ENCODE measurements around the gene ASIP.
"Not testable (repeated sequence)": the region's sequence is repeated elsewhere in the genome, so short reads cannot be mapped to it uniquely, and the experiment has no call there.

Gene ASIP

DNA sequence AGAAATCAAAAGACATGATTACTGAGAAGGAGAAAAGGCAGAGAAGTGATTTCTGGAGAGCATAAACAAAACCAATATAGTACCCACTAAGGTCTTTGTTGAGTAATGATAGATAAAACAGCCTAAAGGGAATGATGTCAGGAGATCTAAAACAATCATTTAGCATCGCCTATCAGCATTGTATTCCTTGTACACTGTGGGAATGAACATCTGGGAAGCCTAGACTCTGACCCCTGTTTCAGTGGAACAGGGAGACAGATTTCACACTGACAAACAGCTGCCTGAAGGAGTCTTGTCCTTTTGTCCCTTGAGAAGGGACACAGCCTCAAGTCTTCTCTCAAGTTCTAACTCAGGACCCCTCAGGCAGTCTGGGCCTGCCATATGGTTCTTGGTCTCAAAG is 1.7 kb downstream of the ASIP start:
- DNase-seq (ENCODE audit: low spot score) = no peak

DNA sequence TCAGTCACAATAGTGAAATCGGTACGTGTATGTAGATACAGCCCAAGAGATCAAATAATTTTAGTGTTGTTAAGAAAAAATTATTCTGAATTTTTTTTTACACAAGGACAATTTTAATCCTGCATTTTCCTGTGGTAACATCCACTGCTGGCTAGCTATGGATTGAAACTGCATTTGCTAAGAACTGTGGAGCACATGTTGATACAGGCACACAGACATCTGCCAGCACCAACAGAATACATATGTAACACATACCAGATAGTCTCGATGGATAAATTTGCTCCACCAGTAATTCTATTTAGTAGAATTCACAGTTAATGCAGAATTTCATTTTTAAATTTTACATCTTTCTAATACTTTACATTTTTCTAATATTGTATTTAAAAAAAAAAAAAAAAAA is 2.2 kb downstream of the ASIP start:
- no peak for DNase-seq (ENCODE audit: low spot score)

DNA sequence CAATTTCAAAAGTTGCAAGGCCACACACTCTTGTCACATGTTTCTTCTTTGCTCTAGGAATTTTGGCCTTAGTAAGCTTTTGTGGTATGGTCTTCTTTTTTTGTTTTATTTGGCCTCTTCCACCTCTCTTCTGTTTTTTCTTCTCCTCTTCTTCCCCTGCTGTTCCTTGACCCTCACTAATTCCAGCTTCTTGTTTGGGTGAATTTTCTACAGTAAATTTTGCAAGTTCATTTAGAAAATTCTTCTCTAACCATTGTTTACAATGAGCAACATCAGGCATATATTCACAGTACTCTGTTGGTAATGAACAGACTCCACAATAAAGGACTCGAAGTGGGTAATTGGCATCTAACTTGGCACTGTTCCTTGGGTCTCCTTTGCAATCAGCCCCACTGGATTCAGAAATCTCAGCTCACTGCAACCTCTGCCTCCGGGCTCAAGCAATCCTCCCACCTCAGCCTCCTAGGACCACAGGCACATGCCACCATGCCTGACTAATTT is 5.0 kb downstream of the ASIP start:
- no peak for DNase-seq (ENCODE audit: low spot score)

GRCh38 chr20:34249291-34249690 is 8.1 kb downstream of the ASIP start:
- DNase-seq (ENCODE audit: low spot score) = no peak

- DNase-seq (ENCODE audit: low spot score) = no peak
Observed at GRCh38 chr20:34250005-34250404, 8.8 kb downstream of the ASIP start.

DNA sequence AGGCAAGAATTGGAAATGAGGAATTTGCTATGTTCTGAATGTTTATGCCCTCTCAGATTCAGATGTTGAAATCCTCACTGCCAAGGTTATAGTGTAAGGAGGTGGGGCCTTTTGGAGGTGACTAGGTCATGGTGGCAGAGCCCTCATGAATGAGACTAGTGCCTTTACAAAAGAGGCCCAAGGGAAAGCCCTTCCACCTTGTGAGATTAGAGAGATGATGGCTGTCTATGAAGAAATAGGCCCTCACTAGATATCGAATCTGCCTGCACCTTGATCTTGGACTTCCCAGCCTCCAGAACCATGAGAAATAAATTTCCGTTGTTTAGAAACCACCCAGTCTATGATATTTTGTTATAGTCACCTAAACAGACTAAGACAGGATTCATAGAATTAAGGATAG is 10.4 kb downstream of the ASIP start:
- no peak for DNase-seq (ENCODE audit: low spot score)

DNA sequence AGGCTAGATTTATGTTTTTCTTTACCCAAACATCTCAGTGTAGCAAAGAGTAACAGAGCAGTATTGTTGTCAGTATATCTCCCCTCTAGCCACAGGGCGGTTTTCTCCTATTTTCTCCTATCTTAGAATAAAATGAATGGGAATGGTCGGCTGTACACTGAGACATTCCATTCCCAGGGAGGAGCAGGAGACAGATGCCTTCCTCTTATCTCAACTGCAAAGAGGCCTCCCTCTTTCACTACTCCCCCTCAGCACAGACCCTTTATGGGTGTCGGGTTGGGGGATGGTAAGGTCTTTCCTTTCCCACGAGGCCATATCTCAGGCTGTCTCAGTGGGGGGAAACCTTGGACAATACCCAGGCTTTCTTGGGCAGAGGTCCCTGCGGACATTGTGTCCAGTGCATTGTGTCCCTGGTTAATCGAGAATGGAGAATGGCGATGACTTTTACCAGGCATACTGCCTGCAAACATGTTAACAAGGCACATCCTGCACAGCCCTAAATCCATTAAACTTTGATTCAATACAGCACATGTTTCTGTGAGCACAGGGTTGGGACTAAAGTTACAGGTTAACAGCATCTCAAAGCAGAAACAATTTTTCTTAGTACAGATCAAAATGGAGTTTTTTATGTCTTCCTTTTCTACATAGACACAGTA is 11.3 kb downstream of the ASIP start:
- not testable (repeated sequence) for DNase-seq (ENCODE audit: low spot score)

DNA sequence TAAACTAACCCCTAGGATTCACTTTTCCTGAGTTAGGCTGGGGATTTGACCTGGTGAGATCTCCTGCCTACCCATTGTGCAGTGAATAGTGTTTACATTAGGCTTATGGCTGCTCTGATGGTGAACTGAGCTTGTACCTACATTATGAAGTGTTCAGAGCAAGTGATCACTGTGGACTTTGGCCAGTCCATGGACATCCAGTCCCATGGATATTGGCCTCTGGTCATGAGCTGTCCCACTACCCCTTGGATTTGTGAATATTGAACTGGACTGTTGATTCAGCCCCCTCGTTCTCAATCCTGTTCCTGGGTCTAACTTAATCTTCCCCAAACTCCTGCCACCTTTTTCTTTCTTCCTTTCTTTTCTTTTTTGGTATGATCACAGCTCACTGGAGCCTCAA is 13.8 kb downstream of the ASIP start:
- no peak for DNase-seq (ENCODE audit: low spot score)

GRCh38 chr20:34256629-34257124 is 15.5 kb downstream of the ASIP start:
- DNase-seq (ENCODE audit: low spot score) = no peak

DNA sequence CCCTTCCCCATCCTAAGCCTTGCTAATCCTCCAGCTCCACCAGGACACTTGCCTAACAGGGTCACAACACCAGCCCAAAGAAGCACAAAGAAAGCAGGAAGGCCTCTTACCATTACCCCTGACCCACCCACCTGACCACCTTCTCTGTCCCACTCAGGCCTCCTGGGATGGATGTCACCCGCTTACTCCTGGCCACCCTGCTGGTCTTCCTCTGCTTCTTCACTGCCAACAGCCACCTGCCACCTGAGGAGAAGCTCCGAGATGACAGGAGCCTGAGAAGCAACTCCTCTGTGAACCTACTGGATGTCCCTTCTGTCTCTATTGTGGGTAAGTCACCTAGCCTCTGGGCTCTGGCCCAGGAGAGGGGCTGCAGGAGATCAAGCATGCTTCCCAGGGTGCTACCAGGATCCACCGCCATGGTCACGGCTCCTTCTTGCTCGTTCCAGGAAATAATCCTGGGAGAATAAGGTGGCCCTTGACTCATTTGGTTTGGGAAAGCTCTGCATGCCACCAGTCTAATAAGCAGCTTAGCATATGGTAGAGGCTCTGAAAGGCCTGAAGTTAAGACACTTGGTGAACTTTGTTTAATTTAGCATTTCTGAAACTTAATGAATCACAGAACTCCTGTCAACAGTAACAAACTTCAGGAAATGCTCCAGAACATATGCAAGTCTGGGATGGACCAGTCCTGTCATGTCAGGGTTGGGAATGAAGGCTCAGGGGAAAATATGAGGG is 19.2 kb downstream of the ASIP start:
- no peak for DNase-seq (ENCODE audit: low spot score)

DNA sequence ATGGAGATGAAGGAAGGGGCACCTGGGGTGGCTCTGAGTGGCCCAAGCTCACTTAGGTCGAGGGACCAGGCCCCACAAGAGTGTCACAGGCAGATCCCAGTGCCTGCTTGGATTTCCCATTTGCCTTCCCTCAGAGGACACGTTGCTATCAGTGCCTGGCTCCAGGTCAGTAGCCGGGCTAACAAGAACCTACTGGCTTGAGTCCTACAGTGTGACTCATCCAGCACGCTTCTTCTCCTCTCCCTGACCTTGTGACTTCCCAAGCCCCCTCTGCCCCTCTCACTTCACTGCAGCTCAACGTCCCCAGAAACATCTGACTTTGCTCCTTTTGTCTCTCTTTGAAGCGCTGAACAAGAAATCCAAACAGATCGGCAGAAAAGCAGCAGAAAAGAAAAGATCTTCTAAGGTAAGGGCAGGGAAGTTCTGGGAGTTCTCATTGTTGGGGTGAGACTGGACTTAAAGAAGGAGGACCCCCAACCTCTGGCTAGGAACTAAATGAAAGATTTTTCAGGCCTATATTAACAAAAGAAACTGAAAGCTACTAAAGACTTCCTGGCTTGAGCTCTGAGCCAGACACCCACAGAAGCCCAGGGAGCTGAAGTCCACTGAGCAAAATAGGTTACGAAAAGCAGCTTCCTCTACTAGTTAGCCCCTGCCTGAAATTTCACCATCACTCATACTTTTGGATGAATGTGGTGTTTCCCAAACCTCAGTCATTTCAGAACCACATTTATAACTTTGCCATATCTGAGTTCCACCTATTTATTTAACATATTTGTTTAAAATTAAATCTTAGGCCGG is 21.5 kb downstream of the ASIP start:
- no peak for DNase-seq (ENCODE audit: low spot score)

- DNase-seq (ENCODE audit: low spot score) = not testable (repeated sequence)
Observed at GRCh38 chr20:34263468-34263867, 22.2 kb downstream of the ASIP start.

DNA sequence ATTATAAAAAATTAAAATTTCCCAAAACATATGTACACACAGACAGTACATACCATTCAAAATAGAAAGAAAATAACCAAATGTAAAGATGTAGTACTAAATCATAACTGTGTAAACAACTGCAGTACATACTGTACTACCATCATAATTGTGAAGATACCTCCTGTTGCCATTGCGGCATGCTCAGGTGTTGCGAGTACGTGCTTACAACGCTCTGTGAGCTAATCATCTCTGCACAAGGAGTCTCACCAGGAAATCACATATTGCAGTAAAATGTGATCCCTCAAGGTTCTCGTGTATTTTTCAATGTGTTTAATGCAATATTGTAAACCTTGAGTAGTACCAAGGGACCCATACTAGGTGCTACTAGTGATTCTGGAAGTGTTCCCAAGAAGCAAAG is 22.9 kb downstream of the ASIP start:
- DNase-seq (ENCODE audit: low spot score) = no peak

DNA sequence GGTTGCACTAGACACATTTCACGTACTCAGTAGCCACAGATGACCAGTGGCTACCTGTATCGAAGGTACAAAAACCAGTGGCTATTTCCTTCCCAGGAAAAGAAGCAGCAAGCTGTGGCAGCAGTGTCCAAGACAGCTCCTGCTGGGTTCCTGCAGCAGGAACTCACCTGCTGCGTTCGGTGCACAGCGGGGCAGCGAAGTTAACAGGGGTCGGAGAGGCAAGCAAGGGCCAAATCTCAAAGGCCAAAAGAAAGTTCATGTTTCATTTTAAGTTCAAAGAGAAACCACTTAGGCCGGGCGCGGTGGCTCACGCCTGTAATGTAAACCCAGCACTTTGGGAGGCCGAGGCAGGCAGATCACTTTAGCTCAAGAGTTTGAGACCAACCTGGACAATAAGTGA is 26.9 kb downstream of the ASIP start:
- no peak for DNase-seq (ENCODE audit: low spot score)

DNA sequence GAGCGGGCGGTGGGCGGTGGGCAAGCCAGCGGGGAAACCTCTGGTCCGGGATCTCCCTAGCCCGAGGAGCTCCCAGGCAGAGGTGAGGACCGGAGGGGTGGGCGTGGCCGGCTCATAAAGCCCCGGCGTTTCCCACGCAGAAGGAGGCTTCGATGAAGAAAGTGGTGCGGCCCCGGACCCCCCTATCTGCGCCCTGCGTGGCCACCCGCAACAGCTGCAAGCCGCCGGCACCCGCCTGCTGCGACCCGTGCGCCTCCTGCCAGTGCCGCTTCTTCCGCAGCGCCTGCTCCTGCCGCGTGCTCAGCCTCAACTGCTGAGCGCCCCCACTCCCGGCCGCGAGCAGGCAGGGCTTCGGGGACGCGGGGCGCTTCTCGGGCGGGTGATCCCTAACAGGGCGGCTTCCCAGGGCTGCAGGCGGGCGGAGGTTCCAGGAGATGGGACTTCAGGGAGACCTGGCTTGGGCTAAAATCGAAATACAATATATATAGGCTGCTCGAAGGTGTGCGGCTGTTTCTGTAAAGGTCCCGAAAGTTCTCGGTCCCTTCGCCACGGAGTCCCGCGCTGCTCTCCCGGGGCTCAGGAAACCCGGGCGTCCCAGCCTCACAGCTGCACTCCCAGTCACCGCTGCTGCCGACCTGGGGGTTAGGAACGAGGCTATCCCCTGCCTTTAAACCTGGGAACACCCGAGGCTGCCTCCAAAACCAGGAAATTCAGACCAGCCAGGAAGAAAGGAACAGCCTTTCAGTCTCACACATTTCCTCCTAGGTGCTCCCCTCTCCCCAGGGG is 27.8 kb downstream of the ASIP start:
- peak; percentile 4 for DNase-seq (ENCODE audit: low spot score)

DNA sequence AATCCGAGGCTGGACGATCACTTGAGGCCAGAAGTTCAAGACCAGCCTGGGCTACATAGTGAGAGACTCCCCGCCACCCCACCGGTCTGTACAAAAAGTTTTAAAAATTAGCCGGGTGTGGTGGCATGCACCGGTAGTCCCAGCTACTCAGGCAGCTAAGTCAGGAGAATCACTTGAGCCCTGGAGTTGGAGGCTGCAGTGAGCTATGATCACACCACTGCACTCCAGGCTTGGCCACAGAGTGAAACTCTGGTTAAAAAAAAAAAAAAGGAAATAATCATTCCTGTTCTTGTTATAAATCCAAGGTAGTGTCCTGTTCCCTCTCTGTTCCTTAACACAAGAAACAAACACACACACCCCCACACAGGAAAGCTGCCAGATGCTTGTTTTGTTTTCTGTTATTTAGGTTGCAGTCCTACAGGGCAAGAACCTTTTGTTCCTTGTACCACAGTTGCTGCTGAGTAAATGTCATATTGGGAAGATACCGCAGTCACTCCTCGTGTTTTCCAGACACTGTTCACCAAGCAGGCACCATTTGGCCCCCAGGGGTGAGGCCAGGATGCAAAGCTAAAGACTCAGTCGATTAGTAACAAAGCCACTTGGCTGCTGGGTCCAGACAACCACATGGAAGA is 28.9 kb downstream of the ASIP start:
- DNase-seq (ENCODE audit: low spot score) = no peak

- DNase-seq (ENCODE audit: low spot score) = no peak
Observed at GRCh38 chr20:34271956-34272355, 30.7 kb downstream of the ASIP start.

DNA sequence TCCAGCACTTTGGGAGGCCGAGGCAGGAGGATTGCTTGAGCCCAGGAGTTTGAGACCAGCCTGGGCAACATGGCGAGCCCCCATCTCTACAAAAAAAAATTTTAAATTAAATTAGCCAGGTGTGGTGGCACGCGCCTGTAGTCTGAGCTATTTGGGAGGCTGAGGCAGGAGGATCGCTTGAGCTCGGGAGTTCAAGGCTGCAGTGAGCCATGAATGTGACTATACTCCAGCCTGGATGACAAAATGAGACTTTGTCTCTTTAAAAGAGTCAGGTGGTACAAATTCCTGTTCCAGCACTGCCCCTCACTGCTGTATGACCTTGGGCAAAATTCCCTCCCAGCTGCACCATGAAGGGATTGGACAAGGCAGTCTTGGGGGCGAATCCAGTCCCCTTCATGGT is 33.5 kb downstream of the ASIP start:
- DNase-seq (ENCODE audit: low spot score) = no peak

DNA sequence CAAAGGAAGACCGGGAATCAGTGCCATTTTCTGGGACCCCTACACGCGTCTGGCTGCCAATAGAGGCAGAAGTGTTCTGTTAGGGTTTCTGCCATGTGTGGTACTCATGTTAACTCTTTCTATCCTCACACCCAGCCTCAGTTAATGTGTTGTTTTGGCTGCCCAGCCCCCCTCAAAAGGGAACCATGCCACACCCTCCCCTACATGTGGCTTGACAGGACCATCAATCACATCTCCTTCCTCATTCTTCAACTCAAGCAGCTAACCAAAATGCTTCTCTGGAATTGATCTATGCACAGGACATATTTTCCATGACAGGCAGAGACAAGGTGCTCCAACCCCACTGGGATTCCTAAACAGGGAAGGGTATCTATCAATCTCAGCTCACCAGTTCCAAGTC is 40.0 kb downstream of the ASIP start:
- DNase-seq (ENCODE audit: low spot score) = no peak

DNA sequence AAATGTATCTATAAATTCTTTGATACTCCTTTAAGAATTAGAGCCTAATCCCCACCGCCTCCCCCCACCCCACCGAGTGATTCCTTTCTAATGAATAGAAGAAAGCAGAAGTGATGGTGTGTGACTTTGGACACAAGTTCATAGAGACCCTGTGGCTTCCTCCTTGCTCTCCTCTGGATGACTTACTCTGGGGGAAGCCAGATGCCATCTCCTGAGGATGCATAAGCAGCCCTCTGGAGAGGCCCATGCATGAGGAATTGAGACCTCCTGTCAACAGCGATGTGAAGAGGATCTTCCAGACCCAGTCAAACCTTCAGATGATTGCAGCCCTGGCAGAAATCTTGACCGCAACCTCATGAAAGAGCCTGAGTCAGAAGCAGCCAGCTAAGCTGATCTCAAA is 40.8 kb downstream of the ASIP start:
- DNase-seq (ENCODE audit: low spot score) = no peak

- DNase-seq (ENCODE audit: low spot score) = no peak
Observed at GRCh38 chr20:34283844-34284243, 42.6 kb downstream of the ASIP start.

Data from CD4-positive, alpha-beta T cell treated with Interleukin-2 at 100 ng/mL for 4 hours (primary cell).